ENCODE results near the gene PROK1. TPM values are rescaled to one million over a fixed set of nuclear protein-coding genes. Genes with fewer than 3 reads are reported as not detected.

PROK1 gene
- polyA plus RNA-seq, 1 of the 3 experiments (the other 2 are of a cell fraction) = not detected

DNA sequence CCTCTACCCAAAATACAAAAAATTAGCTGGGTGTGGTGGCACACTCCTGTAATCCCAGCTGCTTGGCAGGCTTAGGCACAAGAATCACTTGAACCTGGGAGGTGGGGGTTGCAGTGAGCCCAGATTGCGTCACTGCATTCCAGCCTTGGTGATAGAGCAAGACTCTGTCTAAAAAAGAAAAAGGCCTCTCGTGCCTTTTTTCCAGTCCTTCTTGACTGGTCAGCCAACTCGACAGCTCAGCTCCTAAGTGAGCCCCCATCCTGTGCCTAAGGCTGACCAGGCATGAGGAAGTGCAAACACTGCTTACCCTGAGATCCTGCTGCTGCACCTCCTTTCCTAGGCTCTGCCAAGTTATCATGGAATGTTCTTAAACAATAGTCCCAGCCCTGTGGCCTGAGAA lies 10.1 kb upstream of the PROK1 start:
- Histone ChIP-seq H3K9me2 (no peaks in the 10 kb centered on the region), H3K4me2 (no peak overlapping the region), H3K4me3 (ENCODE audit: low read depth in 2 of 2, low read length in 1 of 2) (no peak overlapping the region), H4K20me1 (ENCODE audit: insufficient read depth) (no peaks in the 10 kb centered on the region), H3K4me1 (ENCODE audit: control insufficient read depth in 1 of 2, insufficient read depth in 2 of 2, low read depth in 1 of 2, low read length in 1 of 2) (no peaks in the 10 kb centered on the region), H3K9me3 (no peaks in the 10 kb centered on the region), H3K27ac (ENCODE audit: low read depth in 2 of 2, low read length in 1 of 2) (no peak overlapping the region), H3K9ac (no peak overlapping the region), H3K27me3 (ENCODE audit: insufficient read depth) (peaks cover 17% of the 10 kb centered on the region; the same call in 1 of the 2 replicates), H3F3A (replicated peaks; ENCODE audit: insufficient read depth) (no peaks in the 10 kb centered on the region), H3K36me3 (replicated peaks in 1 of 2; ENCODE audit: control insufficient read depth in 1 of 2, insufficient read depth in 2 of 2, low read length in 1 of 2) (no peaks in the 10 kb centered on the region), H3K79me2 (ENCODE audit: insufficient read depth) (no peaks in the 10 kb centered on the region), H2AFZ (ENCODE audit: low read depth) (no peak overlapping the region)
- CTCF ChIA-PET = interaction anchor here (1.2 to 3.6 kb wide), 6 partner anchors 19 to 244 kb away, joined by 3 to 19 read pairs (median 5); no protein-coding TSS in a partner anchor
- POLR2A ChIA-PET = no interaction called here
- DNase-seq = no peak
- WGBS (ENCODE audit: low lambda C conversion rate) = 6% methylated on average over 2 of the region's 3 CpGs
- TF ChIP-seq, protein P1, sequence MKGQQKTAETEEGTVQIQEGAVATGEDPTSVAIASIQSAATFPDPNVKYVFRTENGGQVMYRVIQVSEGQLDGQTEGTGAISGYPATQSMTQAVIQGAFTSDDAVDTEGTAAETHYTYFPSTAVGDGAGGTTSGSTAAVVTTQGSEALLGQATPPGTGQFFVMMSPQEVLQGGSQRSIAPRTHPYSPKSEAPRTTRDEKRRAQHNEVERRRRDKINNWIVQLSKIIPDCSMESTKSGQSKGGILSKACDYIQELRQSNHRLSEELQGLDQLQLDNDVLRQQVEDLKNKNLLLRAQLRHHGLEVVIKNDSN (IDR thresholded peaks at IDR 0.05; ENCODE audit: borderline replicate concordance, low read depth) = no peak
- TF ChIP-seq RCOR1 (IDR thresholded peaks at IDR 0.05; ENCODE audit: low read length) (no peak), GABPA (IDR thresholded peaks at IDR 0.05; ENCODE audit: low read depth) (no peak), NFIC (IDR thresholded peaks at IDR 0.05; ENCODE audit: borderline replicate concordance) (no peak), POLR2AphosphoS5 (IDR thresholded peaks at IDR 0.05; ENCODE audit: low read depth, low read length) (no peak), FOSL2 (IDR thresholded peaks at IDR 0.05; ENCODE audit: borderline replicate concordance, low read depth) (no peak), RAD21 (IDR thresholded peaks at IDR 0.05; ENCODE audit: low read length) (no peak), JUND (IDR thresholded peaks at IDR 0.05) (no peak), TCF12 (IDR thresholded peaks at IDR 0.05) (no peak), EZH2phosphoT487 (IDR thresholded peaks at IDR 0.05; ENCODE audit: borderline replicate concordance, low read depth) (no peak), SIN3A (IDR thresholded peaks at IDR 0.05; ENCODE audit: borderline replicate concordance, low read depth, low read length) (no peak), NRF1 (IDR thresholded peaks at IDR 0.05; ENCODE audit: low read depth, low read length) (no peak), RFX5 (IDR thresholded peaks at IDR 0.05; ENCODE audit: low read length) (no peak), MXI1 (IDR thresholded peaks at IDR 0.05; ENCODE audit: low read depth, low read length) (no peak), TEAD4 (IDR thresholded peaks at IDR 0.05; ENCODE audit: borderline replicate concordance, insufficient read depth) (no peak)
- TF ChIP-seq, protein P2, sequence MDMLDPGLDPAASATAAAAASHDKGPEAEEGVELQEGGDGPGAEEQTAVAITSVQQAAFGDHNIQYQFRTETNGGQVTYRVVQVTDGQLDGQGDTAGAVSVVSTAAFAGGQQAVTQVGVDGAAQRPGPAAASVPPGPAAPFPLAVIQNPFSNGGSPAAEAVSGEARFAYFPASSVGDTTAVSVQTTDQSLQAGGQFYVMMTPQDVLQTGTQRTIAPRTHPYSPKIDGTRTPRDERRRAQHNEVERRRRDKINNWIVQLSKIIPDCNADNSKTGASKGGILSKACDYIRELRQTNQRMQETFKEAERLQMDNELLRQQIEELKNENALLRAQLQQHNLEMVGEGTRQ (IDR thresholded peaks at IDR 0.05; ENCODE audit: borderline replicate concordance, low read depth, low read length) = no peak
- TF ChIP-seq, protein P3, sequence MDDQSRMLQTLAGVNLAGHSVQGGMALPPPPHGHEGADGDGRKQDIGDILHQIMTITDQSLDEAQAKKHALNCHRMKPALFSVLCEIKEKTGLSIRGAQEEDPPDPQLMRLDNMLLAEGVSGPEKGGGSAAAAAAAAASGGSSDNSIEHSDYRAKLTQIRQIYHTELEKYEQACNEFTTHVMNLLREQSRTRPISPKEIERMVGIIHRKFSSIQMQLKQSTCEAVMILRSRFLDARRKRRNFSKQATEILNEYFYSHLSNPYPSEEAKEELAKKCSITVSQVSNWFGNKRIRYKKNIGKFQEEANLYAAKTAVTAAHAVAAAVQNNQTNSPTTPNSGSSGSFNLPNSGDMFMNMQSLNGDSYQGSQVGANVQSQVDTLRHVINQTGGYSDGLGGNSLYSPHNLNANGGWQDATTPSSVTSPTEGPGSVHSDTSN (IDR thresholded peaks at IDR 0.05) = no peak
- TF ChIP-seq, protein P4, sequence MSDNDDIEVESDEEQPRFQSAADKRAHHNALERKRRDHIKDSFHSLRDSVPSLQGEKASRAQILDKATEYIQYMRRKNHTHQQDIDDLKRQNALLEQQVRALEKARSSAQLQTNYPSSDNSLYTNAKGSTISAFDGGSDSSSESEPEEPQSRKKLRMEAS (IDR thresholded peaks at IDR 0.05; ENCODE audit: low read depth) = no peak
- TF ChIP-seq, protein P5, sequence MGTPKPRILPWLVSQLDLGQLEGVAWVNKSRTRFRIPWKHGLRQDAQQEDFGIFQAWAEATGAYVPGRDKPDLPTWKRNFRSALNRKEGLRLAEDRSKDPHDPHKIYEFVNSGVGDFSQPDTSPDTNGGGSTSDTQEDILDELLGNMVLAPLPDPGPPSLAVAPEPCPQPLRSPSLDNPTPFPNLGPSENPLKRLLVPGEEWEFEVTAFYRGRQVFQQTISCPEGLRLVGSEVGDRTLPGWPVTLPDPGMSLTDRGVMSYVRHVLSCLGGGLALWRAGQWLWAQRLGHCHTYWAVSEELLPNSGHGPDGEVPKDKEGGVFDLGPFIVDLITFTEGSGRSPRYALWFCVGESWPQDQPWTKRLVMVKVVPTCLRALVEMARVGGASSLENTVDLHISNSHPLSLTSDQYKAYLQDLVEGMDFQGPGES (IDR thresholded peaks at IDR 0.05; ENCODE audit: low read depth, low read length) = no peak
- TF ChIP-seq, protein P6, sequence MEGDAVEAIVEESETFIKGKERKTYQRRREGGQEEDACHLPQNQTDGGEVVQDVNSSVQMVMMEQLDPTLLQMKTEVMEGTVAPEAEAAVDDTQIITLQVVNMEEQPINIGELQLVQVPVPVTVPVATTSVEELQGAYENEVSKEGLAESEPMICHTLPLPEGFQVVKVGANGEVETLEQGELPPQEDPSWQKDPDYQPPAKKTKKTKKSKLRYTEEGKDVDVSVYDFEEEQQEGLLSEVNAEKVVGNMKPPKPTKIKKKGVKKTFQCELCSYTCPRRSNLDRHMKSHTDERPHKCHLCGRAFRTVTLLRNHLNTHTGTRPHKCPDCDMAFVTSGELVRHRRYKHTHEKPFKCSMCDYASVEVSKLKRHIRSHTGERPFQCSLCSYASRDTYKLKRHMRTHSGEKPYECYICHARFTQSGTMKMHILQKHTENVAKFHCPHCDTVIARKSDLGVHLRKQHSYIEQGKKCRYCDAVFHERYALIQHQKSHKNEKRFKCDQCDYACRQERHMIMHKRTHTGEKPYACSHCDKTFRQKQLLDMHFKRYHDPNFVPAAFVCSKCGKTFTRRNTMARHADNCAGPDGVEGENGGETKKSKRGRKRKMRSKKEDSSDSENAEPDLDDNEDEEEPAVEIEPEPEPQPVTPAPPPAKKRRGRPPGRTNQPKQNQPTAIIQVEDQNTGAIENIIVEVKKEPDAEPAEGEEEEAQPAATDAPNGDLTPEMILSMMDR (IDR thresholded peaks at IDR 0.05) = no peak
